HG02798 (cell line): Measurements from ENCODE around the gene COX8A.

Experiments
- ATAC-seq: cut with Tn5 transposase; IDR thresholded peaks from one replicate; pipeline ENCODE4 v1.9.1; 2021; ENCODE audit warnings: mild to moderate bottlenecking; ENCODE audit not compliant: unreplicated experiment, poor library complexity

Gene COX8A

GRCh38 chr11:64018310-64018709 lies 43.9 kb downstream of the COX8A start:
- no peak for ATAC-seq

- ATAC-seq: no peak
Measured at GRCh38 chr11:64019106-64020037, 45.0 kb downstream of the COX8A start.

DNA sequence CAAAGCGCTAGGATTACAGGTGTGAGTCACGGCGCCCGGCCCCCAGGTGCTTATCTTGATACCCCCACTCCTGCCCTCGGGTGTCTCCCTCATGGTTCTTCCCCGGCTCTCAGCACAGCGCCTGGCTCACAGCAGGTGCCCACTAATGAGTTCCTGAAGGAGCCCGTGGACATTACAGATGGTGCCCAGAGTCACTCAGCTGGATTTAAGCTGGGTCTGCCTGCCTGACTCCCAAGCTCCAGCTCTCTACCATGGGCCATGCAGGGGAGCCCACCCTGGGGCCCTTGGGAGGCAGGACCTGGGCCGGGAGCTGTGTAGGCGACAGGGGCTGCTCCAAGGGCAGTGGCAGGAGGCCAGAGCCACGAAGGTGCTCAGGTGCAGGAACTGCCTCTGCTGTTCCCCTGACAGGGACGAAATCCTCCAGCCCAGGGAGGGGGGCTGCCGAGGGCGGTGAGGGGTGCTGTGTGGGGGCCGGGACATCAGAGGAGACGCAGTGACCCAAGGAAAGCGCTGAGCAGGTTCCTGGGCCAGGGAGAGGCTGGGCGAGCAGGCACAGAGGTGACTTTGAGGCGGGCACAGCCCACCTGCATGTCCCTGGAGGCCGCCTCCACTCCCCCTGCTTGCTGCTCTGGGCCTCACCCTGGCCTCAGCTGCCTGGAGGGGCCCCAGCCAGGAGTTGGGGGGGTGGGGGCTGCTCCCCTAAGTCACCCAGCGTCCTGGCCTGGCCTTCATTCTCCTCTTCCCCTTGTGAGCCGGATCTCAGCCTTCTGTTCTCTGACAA lies 46.7 kb downstream of the COX8A start:
- ATAC-seq: no peak

DNA sequence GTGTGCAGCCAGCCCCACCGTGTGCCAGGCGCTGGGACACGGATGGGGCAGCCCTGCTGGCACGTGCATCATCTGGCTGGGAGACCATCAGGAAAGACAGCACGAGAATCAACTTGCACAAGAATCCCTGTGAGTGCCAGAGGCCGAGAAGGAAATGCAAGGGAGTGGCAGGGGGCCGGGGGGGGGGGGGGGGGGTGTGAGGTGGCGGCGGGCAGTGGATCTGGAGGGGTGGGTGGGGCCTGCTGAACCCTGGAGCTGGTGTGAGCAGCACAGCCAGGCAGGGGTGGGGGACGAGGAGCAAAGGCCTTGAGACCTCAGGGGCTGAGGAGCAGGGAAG lies 47.3 kb downstream of the COX8A start:
- no peak for ATAC-seq

GRCh38 chr11:64022125-64022784 lies 47.8 kb downstream of the COX8A start:
- no peak for ATAC-seq

- ATAC-seq: no peak
Measured at GRCh38 chr11:64023712-64024710, 49.6 kb downstream of the COX8A start.

DNA sequence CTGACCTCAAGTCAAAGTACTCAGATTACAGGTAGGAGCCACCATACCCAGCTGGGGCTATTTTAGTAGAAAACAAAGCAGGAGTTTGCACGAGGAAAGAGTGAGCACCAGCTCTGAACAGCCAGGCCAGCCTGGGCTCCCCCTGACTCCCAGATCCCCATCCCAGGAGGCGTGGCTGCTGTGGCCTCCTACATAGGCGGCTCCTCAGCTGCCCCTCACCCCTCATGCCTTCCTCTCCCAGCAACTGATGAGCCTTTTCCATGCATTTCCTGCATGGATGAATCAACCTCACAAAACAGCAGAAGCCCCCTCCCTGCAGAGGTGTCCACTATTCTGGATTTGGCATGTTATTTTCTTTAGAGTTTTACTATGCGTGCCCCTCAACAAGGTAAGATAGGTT lies 50.8 kb downstream of the COX8A start:
- no peak for ATAC-seq
